ENCODE measurements around the gene ATPAF2. TPM values are rescaled to one million over a fixed set of nuclear protein-coding genes. Genes with fewer than 3 reads are reported as not detected.

ATPAF2 gene
- total and polyA plus RNA-seq, 8 donors, result 5.4 to 250 (median 19.1) TPM

DNA sequence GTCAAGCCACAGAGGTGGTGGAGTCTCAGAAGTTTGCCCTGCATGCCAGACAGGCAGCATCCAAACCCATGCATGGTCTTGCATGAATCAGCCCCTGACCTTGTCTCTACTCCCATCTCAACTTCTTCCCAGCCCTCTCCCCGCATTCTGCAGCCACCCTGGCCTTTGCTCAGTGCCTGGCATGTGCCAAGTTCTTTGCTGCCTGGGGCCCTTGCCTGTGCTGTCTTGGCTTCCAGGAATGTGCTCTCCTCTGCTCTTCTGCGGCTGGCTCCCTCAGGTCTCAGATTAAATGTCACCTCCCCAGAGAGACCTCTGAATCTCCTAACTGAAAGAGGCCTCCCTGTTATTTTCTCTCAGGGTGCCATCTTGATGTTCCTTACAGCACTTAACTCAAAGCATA lies 48.7 kb downstream of the ATPAF2 start:
- 83 to 91% (median 87%) methylated on average over 1 to 2 of the region's 2 CpGs for WGBS, 5 donors
- Histone ChIP-seq H3K9me3 (no peaks in the 10 kb centered on the region), H3K4me3 (no peak overlapping the region), H3K27ac (peak overlapping the region in 1 of 5 donors; percentile 46), H3K27me3 (no peaks in the 10 kb centered on the region), H3K36me3 (peaks cover 0 to 39% (median 0%) of the 10 kb centered on the region in 4 donors), H3K4me1 (peaks cover 0 to 12% (median 0%) of the 10 kb centered on the region in 4 donors)
- TF ChIP-seq POLR2AphosphoS5 (IDR thresholded peaks at IDR 0.05), result no peak
- TF ChIP-seq, protein P1, sequence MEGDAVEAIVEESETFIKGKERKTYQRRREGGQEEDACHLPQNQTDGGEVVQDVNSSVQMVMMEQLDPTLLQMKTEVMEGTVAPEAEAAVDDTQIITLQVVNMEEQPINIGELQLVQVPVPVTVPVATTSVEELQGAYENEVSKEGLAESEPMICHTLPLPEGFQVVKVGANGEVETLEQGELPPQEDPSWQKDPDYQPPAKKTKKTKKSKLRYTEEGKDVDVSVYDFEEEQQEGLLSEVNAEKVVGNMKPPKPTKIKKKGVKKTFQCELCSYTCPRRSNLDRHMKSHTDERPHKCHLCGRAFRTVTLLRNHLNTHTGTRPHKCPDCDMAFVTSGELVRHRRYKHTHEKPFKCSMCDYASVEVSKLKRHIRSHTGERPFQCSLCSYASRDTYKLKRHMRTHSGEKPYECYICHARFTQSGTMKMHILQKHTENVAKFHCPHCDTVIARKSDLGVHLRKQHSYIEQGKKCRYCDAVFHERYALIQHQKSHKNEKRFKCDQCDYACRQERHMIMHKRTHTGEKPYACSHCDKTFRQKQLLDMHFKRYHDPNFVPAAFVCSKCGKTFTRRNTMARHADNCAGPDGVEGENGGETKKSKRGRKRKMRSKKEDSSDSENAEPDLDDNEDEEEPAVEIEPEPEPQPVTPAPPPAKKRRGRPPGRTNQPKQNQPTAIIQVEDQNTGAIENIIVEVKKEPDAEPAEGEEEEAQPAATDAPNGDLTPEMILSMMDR (IDR thresholded peaks at IDR 0.05), result no peak
- intact Hi-C loops (cut with DNase I; ENCODE audit: low total_unique reads), result no loop called here
- no peak for DNase-seq

DNA sequence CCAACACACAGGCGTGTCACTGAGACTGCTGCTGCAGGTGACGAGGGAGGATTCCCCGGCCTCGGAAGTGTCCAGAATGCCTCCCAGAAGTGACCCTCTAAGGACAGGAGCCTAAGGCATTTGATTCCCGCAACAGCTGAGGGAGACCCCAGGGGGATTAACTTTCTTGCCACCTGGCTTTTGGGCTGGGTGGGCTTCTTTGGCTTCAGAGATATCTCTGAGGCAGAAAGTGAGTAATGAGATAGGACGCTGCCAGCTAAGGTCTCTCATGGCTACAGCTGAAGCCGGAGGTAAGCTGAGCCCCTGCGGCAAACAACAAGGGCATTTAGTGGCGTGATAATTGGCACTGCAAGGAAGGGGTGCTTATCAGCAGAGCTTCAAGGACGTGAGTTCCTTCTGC lies 49.4 kb downstream of the ATPAF2 start:
- intact Hi-C loops (cut with DNase I; ENCODE audit: low total_unique reads), result no loop called here
- Histone ChIP-seq H3K27me3 (no peaks in the 10 kb centered on the region), H3K9me3 (no peaks in the 10 kb centered on the region), H3K4me3 (no peak overlapping the region), H3K4me1 (peaks cover 0 to 12% (median 0%) of the 10 kb centered on the region in 4 donors), H3K27ac (no peak overlapping the region), H3K36me3 (peaks cover 0 to 39% (median 0%) of the 10 kb centered on the region in 4 donors)
- TF ChIP-seq, protein P1 (IDR thresholded peaks at IDR 0.05), result no peak
- TF ChIP-seq POLR2A (IDR thresholded peaks at IDR 0.05), result no peak
- TF ChIP-seq POLR2AphosphoS5 (IDR thresholded peaks at IDR 0.05), result no peak
- no peak for TF ChIP-seq EP300 (IDR thresholded peaks at IDR 0.05)
- 83 to 91% (median 87%) methylated on average over 10 of the region's 10 CpGs for WGBS, 5 donors
- no peak for DNase-seq

DNA sequence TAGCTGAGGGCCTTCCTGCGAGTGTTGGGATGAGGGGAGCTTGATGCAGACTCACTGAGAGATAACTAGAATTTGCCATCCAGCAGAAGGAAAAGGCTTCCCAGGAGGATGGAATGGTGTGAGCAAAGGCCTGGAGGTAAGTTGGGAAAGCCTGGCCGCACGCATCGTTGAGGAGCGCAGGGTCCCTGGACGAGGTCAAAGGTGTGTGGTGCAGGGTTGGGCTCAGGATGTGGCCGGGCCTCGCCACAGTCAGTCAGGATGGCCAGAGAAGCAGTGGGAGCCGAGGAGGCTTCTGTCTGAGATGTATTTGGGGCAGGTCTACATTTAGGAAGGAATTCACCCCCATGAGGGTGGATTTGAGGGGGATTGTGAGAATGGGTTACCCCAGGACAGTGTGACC lies 49.9 kb downstream of the ATPAF2 start:
- H3K4me1 ChIP-seq, result peaks cover 0 to 9% (median 0%) of the 10 kb centered on the region in 4 donors
- 92 to 95% (median 93%) methylated on average over 9 of the region's 9 CpGs for WGBS, 5 donors
- TF ChIP-seq POLR2A (IDR thresholded peaks at IDR 0.05) (no peak), POLR2AphosphoS5 (IDR thresholded peaks at IDR 0.05) (no peak), EP300 (IDR thresholded peaks at IDR 0.05) (no peak)
- TF ChIP-seq, protein P1 (IDR thresholded peaks at IDR 0.05), result no peak
- no peaks in the 10 kb centered on the region for H3K27me3 ChIP-seq
- H3K4me3 ChIP-seq, result no peak overlapping the region
- no peak for DNase-seq
- peaks cover 0 to 39% (median 0%) of the 10 kb centered on the region in 4 donors for H3K36me3 ChIP-seq
- H3K9me3 ChIP-seq, result no peaks in the 10 kb centered on the region
- no peak overlapping the region for H3K27ac ChIP-seq
- intact Hi-C loops (cut with DNase I; ENCODE audit: low total_unique reads), result no loop called here

DNA sequence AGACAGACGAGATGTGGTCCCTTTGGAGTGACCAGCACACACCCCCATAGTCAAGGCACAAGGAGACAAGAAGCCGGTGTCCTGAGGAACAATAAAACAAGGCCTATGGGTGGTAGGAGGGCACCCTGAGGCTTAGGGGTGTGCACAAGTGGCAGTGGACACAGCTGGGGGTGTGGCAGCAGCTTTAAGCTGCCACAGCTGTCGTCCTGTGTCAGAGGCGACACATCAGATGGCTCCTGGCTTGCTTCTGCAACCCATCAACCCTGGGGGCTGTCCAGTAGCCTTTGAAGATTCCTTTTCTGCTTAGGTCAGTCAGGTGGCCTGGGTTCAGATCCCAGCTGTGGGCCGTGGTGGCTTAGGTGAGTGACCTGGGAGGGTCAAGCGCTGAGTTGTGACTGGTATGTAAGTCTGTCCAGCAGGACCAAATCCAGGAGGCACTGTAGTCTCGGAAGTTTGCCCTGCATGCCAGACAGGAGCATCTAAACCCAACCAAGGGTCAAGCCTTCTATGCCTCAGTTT lies 50.5 kb downstream of the ATPAF2 start:
- DNase-seq, result no peak
- Histone ChIP-seq H3K27ac (no peak overlapping the region), H3K36me3 (peaks cover 0 to 39% (median 0%) of the 10 kb centered on the region in 4 donors), H3K4me1 (peaks cover 0 to 7% (median 0%) of the 10 kb centered on the region in 4 donors), H3K27me3 (no peaks in the 10 kb centered on the region), H3K9me3 (no peaks in the 10 kb centered on the region), H3K4me3 (no peak overlapping the region)
- TF ChIP-seq POLR2A (IDR thresholded peaks at IDR 0.05), result no peak
- no peak for TF ChIP-seq POLR2AphosphoS5 (IDR thresholded peaks at IDR 0.05)
- no peak for TF ChIP-seq EP300 (IDR thresholded peaks at IDR 0.05)
- TF ChIP-seq, protein P1 (IDR thresholded peaks at IDR 0.05), result no peak
- intact Hi-C loops (cut with DNase I; ENCODE audit: low total_unique reads), result no loop called here
- WGBS, 5 donors, result 83 to 93% (median 89%) methylated on average over 5 to 7 of the region's 7 CpGs
